HK-2 (cell line): ENCODE data around the gene ZNF821.
"Not testable (repeated sequence)": the region's sequence is repeated elsewhere in the genome, so short reads cannot be mapped to it uniquely, and the experiment has no call there.

Experiments used
- DNase-seq: peaks from one replicate; pipeline ENCODE4 v3.0.0-alpha.2; 2018; ENCODE audit not compliant: unreplicated experiment

ZNF821 gene

GRCh38 chr16:71883849-71884638, at the start of gene ZNF821:
Gene ZNF821 (minus strand): TSS chr16:71884182. CDS start chr16:71879946, 4,236 bp downstream.
- peak; percentile 66 for DNase-seq

GRCh38 chr16:71933017-71933416, 49.0 kb upstream of the ZNF821 start:
- DNase-seq, result no peak

GRCh38 chr16:71931599-71931998, 47.6 kb upstream of the ZNF821 start:
- DNase-seq, result no peak

GRCh38 chr16:71931001-71931400, 47.0 kb upstream of the ZNF821 start:
- DNase-seq, result no peak

- no peak for DNase-seq
Measured at GRCh38 chr16:71930013-71930563, 46.1 kb upstream of the ZNF821 start.

- DNase-seq, result no peak
Measured at GRCh38 chr16:71929048-71929447, 45.1 kb upstream of the ZNF821 start.

GRCh38 chr16:71927787-71928186, 43.8 kb upstream of the ZNF821 start:
- DNase-seq, result no peak

GRCh38 chr16:71927383-71927782, 43.4 kb upstream of the ZNF821 start:
- peak; percentile 60 for DNase-seq

- no peak for DNase-seq
Measured at GRCh38 chr16:71924710-71925109, 40.7 kb upstream of the ZNF821 start.

GRCh38 chr16:71923941-71924690, 40.1 kb upstream of the ZNF821 start:
- DNase-seq, result peak; percentile 30

- no peak for DNase-seq
Measured at GRCh38 chr16:71920658-71921057, 36.7 kb upstream of the ZNF821 start.

- DNase-seq, result no peak
Measured at GRCh38 chr16:71919035-71919434, 35.1 kb upstream of the ZNF821 start.

- DNase-seq, result no peak
Measured at GRCh38 chr16:71917900-71918299, 33.9 kb upstream of the ZNF821 start.

GRCh38 chr16:71916397-71916920, 32.5 kb upstream of the ZNF821 start:
- DNase-seq, result no peak

GRCh38 chr16:71915350-71915749, 31.4 kb upstream of the ZNF821 start:
- DNase-seq, result no peak

- DNase-seq, result no peak
Measured at GRCh38 chr16:71914802-71915201, 30.8 kb upstream of the ZNF821 start.

- DNase-seq, result no peak
Measured at GRCh38 chr16:71912534-71913275, 28.7 kb upstream of the ZNF821 start.

- DNase-seq, result no peak
Measured at GRCh38 chr16:71911121-71911520, 27.1 kb upstream of the ZNF821 start.

GRCh38 chr16:71905765-71906164, 21.8 kb upstream of the ZNF821 start:
- not testable (repeated sequence) for DNase-seq

GRCh38 chr16:71904239-71904638, 20.3 kb upstream of the ZNF821 start:
- DNase-seq, result no peak

- DNase-seq, result no peak
Measured at GRCh38 chr16:71903608-71904007, 19.6 kb upstream of the ZNF821 start.
